ENCODE results near the gene TSSK6.
A peak's percentile ranks its signal among the peaks of the same experiment; 100 is the strongest.

Gene TSSK6

DNA sequence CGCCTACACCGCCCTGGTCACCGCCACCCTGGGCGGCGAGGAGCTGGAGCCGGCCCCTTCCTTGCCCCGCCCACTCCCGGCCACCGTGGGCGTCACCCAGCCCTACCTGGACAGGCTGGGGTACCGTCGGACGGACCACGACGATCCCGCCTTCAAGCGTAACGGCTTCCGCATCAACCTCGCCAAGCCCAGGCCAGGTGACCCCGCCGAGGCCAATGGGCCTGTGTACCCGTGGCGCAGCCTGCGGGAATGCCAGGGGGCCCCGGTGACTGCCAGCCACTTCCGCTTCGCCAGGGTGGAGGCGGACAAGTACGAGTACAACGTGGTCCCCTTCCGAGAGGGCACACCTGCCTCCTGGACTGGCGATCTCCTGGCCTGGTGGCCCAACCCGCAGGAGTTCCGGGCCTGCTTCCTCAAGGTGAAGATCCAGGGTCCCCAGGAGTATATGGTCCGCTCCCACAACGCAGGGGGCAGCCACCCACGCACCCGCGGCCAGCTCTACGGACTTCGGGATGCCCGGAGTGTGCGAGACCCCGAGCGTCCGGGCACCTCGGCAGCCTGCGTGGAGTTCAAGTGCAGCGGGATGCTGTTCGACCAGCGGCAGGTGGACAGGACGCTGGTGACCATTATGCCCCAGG is 29.7 kb upstream of the TSSK6 start:
- DNase-seq (no peak), ATAC-seq (no peak)

DNA sequence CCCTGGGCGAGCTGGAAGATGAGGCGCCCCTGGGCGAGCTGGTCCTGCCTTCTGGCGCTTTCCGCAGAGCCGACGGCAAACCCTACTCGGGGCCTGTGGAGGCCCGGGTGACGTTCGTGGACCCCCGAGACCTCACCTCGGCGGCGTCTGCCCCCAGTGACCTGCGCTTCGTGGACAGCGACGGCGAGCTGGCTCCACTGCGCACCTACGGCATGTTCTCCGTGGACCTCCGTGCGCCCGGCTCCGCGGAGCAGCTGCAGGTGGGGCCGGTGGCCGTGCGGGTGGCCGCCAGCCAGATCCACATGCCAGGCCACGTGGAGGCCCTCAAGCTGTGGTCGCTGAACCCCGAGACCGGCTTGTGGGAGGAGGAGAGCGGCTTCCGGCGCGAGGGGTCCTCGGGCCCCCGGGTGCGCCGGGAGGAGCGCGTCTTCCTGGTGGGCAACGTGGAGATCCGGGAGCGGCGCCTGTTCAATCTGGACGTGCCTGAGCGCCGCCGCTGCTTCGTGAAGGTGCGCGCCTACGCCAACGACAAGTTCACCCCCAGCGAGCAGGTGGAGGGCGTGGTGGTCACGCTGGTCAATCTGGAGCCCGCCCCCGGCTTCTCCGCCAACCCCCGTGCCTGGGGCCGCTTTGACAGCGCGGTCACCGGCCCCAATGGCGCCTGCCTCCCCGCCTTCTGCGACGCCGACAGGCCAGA is 29.1 kb upstream of the TSSK6 start:
- DNase-seq (no peak), ATAC-seq (no peak)

DNA sequence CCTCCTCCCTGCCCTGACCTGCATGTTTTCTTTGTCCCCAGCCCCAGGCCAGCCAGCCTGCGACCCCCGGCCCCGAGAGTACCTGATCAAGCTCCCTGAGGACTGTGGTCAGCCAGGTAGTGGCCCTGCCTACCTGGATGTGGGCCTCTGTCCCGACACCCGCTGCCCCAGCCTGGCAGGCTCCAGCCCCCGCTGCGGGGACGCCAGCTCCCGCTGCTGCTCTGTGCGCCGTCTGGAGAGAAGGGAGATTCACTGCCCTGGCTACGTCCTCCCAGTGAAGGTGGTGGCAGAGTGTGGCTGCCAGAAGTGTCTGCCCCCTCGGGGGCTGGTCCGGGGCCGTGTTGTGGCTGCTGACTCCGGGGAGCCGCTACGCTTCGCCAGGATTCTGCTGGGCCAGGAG is 28.3 kb upstream of the TSSK6 start:
- DNase-seq (no peak), ATAC-seq (no peak)

DNA sequence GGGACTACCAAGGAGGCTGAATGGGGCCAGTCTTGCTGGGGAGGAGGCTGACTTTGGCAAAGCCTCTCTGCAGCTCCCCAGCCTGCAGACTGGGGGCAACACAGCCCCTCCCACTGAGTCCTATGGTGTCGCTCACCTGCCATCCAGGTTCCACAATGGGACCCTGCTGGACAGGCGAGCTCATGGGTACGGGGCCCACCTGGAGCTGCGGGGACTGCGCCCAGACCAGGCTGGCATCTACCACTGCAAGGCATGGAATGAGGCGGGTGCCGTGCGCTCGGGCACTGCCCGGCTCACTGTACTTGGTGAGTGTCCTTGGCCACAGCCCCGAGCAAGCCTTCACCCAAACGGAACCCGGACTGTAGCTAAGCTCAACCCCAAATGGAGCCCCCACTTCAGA is 27.8 kb upstream of the TSSK6 start:
- DNase-seq = no peak
- no peak for ATAC-seq

DNA sequence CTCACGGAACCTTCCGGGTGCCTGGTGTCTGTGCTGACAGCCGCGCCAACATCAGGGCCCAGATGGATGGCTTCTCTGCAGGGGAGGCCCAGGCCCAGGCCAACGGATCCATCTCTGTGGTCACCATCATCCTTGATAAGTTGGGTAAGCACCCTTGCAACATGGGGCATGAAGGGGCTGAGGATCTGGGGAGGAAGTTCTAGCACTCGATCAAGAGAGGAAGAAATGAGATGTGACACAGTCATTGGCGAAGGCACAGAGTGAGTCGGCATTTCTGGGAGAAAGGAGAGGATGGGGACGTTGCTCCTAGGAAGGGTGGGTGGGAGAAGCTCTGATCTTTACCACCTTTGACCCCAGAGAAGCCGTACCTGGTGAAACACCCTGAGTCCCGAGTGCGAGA is 27.2 kb upstream of the TSSK6 start:
- DNase-seq (no peak), ATAC-seq (no peak)

DNA sequence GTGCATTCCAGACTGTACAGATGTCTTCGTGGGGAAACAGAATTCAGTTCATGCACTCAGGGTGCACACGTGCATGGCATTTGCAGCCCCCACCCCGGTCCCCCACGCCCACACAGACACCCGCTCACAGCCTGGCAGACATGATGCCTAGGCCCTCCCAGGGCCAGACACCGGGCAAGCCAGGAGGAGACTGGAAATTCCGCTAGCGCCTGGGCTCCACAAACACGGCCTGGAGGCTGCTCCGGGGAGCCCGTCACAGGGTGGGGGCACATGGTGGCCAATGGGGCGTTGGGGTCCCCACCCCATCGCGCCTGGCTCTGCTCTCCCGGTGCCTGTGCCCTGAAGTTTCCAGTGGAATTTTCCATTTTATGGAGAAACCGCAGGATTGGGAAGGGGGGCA is 26.3 kb upstream of the TSSK6 start:
- no peak for ATAC-seq
- no peak for DNase-seq

DNA sequence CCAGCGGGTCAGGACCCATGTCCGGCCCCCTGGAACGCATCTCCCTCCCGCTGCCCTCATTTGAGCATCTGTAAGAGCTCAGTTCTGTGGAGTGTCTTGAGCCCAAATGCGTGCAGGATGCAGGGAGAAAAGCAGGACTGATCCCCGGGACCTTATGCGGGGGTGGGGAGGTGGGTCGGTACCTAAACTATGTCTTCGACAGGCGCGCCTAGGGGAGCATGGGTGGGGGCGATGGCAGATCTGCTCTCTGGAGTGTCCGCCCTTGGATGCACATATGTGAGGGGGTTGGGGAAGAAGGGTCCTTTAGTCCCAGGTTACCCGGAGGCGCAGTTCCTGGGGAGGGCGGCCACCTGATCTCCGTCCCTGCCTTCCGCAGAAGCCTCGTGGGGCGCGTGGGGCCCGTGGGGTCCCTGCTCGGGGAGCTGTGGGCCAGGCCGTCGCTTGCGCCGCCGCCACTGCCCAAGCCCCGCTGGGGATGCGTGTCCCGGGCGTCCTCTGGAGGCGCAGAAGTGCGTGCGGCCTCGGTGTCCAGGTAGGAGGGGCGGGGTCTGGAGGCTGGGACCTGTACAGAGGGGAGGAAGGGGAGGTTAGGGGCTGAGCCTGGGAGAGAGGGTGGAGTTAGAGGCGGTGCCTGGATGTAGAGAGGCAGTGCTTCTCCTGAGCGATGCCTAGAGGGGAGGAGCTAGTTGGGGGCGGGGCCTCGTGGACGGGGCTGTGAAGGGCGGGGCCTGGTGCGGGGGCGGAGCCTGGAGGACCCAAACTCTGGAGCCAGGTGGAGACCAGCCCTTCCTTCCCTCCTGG is 25.6 kb upstream of the TSSK6 start:
- ATAC-seq (peak; percentile 82), DNase-seq (peak; percentile 86)

DNA sequence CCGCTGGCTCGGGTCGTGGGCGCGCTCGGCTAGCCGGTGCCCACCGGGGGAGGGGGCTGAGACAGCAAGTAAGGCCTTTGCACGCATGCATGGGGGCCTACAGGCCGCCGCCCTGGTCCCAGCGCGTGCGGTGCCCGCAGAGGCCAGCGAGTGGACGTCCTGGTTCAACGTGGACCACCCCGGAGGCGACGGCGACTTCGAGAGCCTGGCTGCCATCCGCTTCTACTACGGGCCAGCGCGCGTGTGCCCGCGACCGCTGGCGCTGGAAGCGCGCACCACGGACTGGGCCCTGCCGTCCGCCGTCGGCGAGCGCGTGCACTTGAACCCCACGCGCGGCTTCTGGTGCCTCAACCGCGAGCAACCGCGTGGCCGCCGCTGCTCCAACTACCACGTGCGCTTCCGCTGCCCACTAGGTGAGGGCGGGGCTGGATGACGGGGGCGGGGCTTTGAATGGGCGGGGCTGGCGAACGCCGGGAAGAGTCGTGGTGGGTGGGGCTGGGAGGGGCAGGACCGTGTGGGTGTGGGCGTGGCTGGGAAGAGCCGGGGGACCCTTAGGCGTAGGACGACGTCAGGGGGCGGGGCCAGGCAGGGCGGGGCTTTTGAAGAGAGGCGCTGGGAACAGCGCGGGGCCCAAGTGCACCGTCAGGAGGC is 24.8 kb upstream of the TSSK6 start:
- ATAC-seq (peak; percentile 13), DNase-seq (peak; percentile 85)

DNA sequence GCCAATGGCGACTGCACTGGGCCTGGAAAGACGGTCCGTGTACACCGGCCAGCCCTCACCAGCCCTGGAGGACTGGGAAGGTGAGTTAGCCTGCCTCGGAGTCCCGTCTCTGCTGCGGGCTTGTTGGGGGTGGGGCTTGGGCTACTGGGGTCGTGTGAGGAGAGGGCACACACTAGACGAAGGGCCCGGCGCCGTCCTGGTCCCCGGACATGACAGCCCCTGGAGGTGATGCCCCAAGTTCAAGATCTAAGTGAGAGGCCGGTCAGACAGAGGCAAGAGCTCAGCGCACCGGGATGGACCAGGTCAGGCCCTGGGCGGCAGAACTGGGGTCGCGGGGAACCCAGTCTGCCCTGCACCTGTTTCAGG is 24.3 kb upstream of the TSSK6 start:
- DNase-seq (no peak), ATAC-seq (no peak)

DNA sequence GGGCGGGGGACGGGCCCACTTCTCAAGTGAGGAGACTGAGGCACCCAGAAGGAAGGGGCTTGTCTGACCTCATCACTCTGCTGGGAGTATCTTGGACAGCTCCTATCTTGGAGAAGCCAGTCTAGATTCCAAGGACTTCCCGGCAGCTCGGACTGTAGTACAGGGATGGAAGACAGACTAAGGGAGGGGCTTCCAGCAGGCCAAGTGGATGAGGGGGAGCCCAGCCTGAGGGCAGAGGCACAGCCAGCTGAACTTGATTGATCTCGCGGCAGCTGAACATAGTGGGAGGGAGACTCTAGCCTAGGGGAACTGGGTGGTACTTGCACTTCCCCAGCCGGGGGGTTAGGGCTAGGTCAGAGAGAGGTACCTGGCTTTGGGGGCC is 23.4 kb upstream of the TSSK6 start:
- DNase-seq (no peak), ATAC-seq (no peak)

DNA sequence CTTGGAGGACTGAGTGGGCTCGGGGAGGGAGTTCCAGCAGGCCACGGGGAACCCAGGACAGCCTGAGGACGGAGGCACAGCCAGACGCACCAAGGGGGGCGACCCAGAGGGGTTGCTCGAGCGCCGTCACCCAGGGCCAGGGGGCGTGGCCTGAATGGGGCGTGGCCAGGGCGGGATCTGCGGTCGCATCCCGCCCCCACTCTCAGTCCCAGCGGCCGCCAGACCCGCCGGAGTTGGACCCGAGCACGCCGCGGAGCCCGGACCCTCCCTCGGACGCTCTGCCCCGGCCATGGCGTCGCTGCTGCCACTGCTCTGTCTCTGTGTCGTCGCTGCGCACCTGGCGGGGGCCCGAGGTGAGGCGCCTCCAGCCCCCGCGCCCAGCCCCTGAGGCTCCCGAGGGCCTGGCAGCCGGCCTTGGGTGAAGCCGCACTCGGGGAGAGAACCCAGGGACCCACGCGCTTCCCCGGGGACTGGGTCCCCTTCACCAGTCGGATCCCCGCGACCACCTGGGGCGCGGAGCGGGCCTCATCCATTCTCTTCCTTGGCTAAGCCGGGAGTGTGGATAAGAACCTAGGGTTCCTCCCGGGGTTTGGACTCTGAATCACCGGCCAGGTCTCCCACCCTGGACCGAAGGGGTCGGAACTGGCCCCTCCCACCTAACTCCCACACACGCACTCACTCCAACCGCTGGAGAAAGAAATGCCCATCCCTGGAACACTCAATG is 22.9 kb upstream of the TSSK6 start, which contains the start of gene CILP2:
Gene CILP2, plus strand, starts transcription at position 205 of the 724 bp plus-strand sequence. Its CDS starts 85 bp downstream, at position 290.
- ATAC-seq = no peak
- peak; percentile 65 for DNase-seq

DNA sequence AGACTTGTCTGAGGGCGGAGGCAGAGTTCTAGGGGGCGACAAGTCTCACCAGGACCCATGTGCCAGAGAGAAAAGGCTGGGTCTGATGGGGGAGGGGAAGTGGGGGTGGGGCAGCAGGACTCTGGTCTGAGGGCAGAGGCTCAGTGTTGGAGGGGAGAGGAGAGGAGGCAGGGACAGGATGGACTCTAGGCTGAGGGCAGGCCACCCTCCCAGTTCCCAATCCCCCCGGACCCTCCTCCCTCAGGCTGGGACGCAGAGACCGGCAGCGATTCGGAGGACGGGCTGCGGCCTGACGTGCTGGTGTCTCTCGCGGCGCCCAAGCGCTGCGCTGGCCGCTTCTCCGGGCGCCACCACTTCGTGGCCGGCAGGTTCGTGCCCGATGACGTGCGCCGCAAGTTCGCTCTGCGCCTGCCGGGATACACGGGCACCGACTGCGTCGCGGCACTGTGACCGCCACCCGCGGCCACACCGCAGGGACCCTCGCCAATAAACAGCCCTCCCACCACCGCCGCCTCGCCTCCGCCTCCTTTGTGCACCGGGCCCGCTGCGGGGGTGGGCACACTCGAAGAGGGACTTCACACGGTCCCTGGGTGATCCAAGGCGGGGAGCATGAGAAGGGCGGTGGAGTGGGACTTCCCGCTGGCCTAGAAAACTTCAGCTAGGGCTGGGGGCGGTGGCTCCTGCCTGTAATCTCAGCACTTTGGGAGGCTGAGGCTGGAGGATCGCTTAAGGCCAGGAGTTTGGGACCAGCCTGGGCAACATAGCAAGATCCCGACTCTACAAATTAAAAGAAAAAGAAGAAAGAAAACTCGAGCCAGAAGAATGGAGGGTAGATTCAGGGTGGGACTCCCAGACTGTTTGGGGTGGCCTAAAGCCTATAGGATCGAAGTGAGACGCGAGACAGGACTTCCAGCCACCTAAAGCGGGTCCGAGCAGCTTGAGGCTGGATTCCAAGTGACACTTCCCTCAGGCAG is 22.0 kb upstream of the TSSK6 start:
- no peak for DNase-seq
- no peak for ATAC-seq

DNA sequence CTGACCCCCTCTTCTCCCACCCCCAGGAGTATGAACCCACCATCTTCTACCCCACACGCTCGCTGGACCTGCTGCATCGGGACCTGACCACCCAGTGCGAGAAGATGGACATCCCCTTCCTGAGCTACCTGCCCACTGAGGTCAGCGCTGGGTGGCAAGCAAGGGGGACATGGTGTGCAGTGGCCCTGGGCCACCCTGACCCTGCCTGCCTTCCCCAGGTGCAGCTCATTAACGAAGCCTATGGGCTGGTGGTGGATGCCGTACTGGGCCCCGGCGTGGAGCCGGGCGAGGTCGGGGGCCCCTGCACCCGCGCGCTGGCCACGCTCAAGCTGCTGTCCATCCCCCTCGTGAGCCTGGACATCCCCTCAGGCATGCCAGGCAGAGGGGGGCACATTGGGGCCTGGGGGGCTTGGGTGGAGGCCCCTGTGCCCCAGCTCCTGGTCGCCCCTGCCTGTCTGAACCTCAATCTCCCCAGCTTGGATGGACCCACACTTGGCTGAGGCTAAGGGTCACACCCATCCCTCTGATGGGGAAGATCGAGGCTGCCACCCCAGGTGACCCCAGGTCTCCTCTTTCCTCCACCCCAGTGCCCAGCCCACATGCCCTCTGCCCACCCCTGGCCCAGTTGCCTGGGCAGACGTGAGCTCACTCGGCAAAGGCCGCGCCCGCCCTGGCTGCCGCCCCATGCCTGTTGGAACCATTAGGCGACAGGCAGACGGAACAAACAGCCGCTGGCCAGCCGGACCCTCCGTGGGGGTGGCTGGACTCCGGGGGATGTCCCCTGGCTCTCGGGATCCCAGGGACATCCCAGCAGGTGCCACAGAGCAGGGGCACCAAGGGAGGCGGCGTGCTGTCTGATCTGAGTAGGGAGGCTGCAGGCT is 20.2 kb upstream of the TSSK6 start:
- no peak for ATAC-seq
- no peak for DNase-seq

DNA sequence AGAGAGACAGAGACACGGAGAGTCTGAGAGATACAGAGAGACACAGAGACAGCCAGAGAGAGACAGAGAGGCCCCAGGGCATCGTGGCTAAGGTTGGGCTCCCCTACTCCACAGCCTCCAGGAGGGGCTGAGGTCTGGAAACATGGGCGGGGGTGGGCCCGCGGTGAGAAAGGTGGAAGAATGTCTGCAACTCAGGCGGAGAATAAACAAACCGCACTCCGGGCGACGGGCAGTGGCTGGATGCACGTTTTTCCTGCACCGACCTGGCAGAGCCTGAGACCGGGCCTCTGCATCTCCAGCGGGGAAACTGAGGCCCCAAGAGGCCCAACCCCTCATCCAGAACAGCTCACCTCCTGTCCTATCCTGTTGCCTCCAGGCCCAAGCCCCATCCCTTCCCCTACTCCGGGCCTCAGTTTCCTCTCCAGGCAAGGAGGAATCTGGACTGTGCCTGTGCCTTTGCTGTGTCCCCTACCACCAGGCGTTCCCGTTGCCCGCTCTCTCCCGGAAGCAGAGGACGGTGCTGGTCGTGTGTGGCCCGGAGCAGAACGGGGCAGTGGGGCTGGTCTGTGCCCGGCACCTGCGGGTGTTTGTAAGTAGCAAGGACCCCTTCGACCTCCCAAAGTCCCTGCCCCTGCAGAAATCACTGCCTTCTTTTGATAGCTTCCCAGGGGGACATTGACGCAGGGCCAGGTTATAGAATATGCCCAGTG is 19.4 kb upstream of the TSSK6 start:
- ATAC-seq (no peak), DNase-seq (no peak)

DNA sequence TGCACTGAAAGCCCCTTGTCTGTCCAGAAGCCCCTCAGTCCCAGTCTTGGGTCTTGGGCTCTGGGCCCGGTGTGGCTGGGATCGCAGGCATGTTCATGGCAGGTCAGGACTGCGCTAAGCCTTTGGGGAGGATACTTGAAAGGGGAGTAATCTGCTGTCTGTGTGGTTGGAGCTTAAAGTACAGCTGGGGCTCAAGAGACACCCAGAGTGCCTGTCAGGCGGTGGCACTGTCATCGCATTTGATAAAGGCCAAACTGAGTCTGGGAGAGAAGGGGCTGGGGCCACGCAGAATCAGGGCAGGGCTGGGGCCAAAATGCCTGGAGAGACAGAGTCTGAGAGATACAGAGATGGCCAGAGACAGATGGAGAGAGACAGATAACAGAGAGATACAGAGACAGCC is 18.5 kb upstream of the TSSK6 start:
- ATAC-seq (no peak), DNase-seq (no peak)

DNA sequence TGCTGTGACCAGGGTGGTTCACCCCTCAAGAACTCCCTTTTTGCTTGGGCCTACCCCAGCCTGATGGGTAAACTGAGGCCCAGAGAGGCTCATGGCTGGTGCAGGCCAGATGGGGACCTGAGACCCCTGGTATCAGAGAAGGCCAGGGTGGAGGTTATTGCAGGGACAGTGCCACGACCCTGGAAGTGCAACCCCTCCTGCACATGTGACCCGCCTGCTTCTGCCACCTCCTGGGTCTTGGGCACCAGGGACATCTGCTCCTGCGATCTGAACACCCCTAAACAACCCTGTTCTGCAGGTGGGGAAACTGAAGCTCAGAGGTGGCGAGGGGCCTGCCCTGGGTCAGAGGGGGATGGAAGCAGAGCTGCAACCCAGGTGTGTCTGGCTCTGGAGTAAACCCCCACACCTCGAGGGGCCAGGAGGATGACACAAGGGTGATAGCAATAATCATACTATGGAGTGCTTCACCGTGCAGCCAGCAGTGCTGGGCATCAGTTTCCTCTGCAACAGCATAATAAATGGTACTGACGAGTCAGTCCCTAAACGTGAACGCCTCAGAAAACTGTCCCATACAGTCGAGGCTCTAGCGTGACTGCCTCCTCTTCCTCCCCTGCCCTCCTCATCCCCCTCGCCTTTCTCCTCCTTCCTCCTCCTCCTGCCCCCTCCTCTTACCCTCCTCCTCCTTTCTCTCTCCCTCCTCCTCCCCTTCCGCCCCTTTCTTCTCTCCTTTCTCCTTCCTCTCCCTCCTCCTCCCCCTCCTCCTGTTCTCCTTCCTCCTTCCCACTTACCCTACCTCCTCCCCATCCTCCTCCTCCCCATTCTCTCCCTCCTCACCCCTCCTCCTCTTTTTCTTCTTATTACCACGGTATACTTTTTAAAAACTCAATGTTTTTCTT is 17.7 kb upstream of the TSSK6 start:
- ATAC-seq (no peak), DNase-seq (no peak)

DNA sequence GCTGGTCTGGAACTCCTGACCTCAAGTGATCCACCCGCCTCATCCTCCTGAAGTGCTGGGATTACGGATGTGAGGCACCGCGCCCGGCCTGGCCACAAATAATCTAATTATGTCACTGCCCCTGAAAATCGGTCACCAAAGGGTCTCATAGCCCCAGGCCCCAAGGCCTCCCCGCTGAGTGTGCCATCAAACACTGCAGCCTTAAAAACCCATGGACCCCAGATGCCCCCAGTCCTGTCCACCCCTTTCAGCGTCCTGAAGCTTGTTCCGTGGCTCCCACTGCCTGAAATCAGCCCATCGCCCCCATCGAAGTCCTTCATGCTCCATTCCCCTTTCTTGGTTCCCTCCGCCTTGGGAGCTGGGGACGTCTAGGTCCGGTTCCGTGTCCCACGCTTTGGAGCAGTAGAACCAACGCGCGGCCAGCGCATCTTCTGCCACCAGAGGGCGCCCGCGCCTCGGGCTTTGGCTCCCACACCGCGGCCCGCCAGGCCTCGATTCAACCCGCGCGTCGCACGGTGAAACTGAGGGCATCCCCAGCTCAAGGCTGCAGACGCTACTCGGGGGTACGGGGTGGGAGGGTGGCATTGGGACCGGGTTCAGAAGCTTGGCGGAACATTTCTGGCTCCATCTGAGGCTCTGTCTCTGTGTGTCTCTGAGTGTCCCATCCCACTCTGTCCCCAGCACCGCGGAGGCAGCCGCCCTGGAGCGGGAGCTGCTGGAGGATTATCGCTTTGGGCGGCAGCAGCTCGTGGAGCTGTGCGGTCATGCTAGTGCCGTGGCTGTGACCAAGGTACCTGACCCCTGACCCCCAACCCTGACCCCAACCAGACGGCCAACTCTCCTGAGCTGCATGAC is 16.8 kb upstream of the TSSK6 start:
- DNase-seq (peak; percentile 91), ATAC-seq (peak; percentile 74)

Measured in stimulated activated naive CD8-positive, alpha-beta T cell treated with anti-CD3 and anti-CD28 coated beads, Interleukin-15, Interleukin-2, amounts not matched to agents 100 U/mL and 50 U/mL, for 24 hours (primary cell).